Measurements from ENCODE around the gene TMEM181. TPM values are rescaled to one million over a fixed set of nuclear protein-coding genes. Genes with fewer than 3 reads are reported as not detected.
A peak's percentile ranks its signal among the peaks of the same experiment; 100 is the strongest.
"Not testable (repeated sequence)": the region's sequence is repeated elsewhere in the genome, so short reads cannot be mapped to it uniquely, and the experiment has no call there.

Gene TMEM181
- total RNA-seq, 2 donors from 2014 or later, result 13.9 to 14.4 TPM

DNA sequence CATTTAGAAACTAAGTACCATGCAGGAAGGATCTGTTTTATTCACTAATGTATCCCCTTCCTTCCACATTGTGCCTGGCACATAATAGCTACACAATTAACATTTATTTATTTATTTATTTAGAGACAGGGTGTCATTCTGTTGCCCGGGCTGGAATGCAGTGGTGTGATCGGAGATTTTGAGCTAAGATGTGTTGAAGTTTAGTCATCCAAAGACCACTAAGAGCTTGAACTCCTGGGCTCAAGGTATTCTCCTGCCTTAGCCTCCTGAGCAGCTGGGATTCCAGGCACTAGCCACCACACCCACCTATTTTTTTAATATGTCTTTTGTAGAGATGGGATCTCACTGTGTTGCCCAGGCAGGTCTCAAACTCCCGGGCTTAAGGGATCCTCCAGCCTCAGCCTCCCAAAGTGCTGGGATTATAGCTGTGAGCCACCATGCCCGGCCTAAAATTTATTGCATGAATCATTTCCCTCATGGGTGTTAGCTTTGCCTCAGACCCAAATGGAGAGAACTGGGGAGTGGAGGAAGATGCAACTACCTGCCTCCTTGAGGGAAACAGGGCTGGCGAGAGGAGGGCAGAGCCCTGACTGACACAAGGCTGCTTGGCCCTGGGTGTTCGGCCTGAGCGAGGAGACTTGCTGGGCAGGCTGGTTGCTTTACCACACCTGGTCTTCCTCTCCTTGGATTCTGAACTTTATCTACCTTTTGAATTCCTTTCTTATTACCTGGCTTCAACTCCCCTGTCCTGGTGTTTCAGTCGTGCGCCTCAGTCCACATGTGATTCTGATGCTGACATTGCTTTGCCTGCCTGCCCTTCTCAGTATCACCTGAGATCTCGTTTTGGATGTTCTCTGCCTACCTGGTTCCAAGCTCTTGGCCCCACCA lies 86.4 kb downstream of the TMEM181 start:
- H3K27me3 ChIP-seq, result no peaks in the 10 kb centered on the region
- H3K36me3 ChIP-seq, result no peaks in the 10 kb centered on the region
- no peak overlapping the region for H3K4me3 ChIP-seq
- TF ChIP-seq, protein P1, sequence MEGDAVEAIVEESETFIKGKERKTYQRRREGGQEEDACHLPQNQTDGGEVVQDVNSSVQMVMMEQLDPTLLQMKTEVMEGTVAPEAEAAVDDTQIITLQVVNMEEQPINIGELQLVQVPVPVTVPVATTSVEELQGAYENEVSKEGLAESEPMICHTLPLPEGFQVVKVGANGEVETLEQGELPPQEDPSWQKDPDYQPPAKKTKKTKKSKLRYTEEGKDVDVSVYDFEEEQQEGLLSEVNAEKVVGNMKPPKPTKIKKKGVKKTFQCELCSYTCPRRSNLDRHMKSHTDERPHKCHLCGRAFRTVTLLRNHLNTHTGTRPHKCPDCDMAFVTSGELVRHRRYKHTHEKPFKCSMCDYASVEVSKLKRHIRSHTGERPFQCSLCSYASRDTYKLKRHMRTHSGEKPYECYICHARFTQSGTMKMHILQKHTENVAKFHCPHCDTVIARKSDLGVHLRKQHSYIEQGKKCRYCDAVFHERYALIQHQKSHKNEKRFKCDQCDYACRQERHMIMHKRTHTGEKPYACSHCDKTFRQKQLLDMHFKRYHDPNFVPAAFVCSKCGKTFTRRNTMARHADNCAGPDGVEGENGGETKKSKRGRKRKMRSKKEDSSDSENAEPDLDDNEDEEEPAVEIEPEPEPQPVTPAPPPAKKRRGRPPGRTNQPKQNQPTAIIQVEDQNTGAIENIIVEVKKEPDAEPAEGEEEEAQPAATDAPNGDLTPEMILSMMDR (IDR thresholded peaks at IDR 0.05), result no peak
- peak; percentile 54 for DNase-seq (ENCODE audit: low spot score)
- no peaks in the 10 kb centered on the region for H3K9me3 ChIP-seq
- H3K27ac ChIP-seq, result no peak overlapping the region
- H3K4me1 ChIP-seq, result peaks cover 0 to 54% of the 10 kb centered on the region in 2 donors

DNA sequence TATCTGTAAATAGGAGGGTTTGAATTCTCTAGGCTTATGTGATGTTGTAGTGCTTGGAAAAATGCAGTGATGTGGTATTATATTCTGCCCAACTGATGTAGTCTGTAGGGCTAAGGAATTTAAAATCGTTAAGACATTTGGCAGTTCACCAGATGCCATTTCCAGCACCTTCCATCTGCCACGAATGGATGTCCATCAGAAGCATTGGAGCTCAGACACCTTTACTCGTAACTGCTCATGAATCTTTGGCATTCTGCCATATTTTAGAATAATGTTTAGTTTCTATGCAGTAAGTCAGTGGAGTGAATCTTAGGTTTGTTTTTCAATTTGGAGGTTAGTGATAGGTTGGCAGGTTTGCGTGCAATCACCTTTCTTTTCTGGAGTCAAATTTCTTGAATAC lies 87.6 kb downstream of the TMEM181 start:
- H3K9me3 ChIP-seq, result no peaks in the 10 kb centered on the region
- peak overlapping the region in 1 of 2 donors; percentile 70 for H3K27ac ChIP-seq
- no peaks in the 10 kb centered on the region for H3K27me3 ChIP-seq
- DNase-seq (ENCODE audit: low spot score), result no peak
- H3K36me3 ChIP-seq, result no peaks in the 10 kb centered on the region
- peaks cover 0 to 42% of the 10 kb centered on the region in 2 donors for H3K4me1 ChIP-seq
- H3K4me3 ChIP-seq, result no peak overlapping the region
- TF ChIP-seq, protein P1 (IDR thresholded peaks at IDR 0.05), result no peak

DNA sequence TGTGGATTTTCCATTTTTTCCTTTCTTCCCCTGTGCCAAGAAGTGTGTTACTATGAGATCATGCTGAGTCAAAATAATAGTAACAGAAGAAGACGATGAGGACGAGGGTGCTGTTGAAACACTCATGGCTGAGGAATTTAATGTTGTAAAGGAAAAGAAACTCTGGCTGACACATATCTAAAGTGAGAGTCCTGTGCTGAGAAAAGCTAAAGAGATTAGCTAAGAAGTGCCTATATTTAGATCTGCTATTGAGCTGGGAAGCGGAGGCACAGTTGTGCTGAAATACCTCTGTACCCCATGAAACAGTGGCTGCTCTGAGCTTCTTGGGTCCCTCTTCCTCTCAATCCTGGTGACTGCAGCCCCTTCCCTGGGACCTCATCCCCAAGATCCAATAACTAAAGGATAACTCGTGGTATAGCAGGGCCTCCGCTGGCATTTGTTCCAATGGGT lies 88.8 kb downstream of the TMEM181 start:
- TF ChIP-seq, protein P1 (IDR thresholded peaks at IDR 0.05), result no peak
- Histone ChIP-seq H3K27me3 (no peaks in the 10 kb centered on the region), H3K4me1 (peaks cover 0 to 33% of the 10 kb centered on the region in 2 donors), H3K4me3 (no peak overlapping the region), H3K9me3 (no peaks in the 10 kb centered on the region), H3K27ac (peak overlapping the region; percentile 52 to 70), H3K36me3 (no peaks in the 10 kb centered on the region)
- DNase-seq (ENCODE audit: low spot score), result peak; percentile 56

DNA sequence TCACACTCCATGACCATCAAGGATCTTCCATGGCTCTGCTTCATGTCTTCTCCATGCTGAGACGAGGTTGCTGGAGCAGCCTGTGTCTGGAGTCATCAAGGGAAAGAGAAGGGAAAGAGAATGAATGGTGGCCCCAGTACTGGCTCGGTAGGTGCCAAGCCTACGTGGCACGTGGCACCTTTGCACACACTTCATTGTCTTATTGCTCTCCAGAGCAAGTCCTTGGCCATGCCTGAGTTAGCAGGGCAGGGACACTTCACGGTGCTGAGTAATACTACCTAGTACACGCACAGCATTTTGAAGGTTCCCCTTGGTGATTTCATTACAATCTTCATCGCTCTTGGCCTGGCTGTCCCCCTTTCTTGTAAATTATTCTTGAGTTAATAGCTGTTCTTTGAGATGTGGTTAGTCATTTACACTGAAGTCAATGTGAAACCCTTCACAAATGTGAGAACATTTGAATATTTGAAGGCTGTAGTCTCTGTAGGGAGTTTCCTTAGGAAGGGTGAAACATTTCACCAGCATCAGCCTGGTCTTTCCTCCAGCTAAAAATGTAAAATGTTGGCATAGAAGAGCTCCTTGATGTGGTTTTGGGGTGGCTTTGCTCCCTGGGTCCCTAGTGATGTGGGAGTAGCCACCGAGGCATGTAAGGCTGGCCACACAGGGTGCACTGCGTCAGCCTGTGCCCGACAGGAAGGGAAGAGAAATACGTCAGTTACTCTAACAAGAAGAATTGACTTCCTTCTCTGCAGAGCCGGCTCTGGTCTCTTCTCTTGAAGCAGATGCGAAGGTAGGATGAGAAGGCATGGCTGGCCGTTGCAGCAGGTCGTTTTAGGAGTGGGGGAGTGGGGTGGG lies 89.6 kb downstream of the TMEM181 start, which contains the start of gene SYTL3:
Gene SYTL3 (plus strand): TSS at position 766 of the 855 bp plus-strand sequence. CDS start 13,215 bp downstream, outside the sequence.
- Histone ChIP-seq H3K36me3 (no peaks in the 10 kb centered on the region), H3K4me1 (peaks cover 0 to 39% of the 10 kb centered on the region in 2 donors), H3K9me3 (no peaks in the 10 kb centered on the region), H3K4me3 (no peak within 1 kb of the TSS), H3K27me3 (no peaks in the 10 kb centered on the region), H3K27ac (peak within 1 kb of the TSS; percentile 52 to 70)
- DNase-seq (ENCODE audit: low spot score), result peak; percentile 69
- TF ChIP-seq, protein P1 (IDR thresholded peaks at IDR 0.05), result no peak

DNA sequence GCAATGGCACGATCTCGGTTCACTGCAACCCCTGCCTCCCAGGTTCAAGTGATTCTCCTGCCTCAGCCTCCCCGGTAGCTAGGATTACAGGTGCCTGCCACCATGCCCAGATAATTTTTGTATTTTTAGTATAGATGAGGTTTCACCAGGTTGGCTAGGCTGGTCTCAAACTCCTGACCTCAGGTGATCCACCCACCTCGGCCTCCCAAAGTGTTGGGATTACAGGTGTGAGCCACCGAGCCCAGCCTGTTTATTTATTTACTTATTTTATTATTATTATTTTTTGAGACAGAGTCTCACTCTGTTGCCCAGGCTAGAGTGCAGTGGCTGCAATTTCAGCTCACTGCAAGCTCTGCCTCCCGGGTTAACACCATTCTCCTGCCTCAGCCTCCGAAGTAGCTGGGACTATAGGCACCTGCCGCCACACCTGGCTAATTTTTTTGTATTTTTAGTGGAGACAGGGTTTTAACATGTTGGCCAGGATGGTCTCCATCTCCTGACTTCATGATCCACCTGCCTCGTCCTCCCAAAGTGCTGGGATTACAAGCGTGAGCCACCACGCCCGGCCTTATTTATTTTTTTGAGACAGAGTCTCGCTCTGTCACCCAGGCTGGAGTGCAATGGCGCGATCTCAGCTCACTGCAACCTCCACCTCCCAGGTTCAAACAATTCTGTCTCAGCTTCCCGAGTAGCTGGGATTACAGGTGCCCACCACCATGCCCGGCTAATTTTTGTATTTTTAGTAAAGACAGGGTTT lies 92.3 kb downstream of the TMEM181 start:
- H3K36me3 ChIP-seq, H3K27ac ChIP-seq, H3K4me3 ChIP-seq, H3K27me3 ChIP-seq, H3K9me3 ChIP-seq: not testable (repeated sequence)
- H3K4me1 ChIP-seq, result peaks cover 0 to 42% of the 10 kb centered on the region in 2 donors
- peak; percentile 36 for DNase-seq (ENCODE audit: low spot score)
